ENCODE data around the gene TRABD2B. TPM values are rescaled to one million over a fixed set of nuclear protein-coding genes. Genes with fewer than 3 reads are reported as not detected.

The TRABD2B gene
- total RNA-seq, 5 donors from 2014 or later (not counting 1 experiment from before 2014, with no cell fraction given) = not detected

DNA sequence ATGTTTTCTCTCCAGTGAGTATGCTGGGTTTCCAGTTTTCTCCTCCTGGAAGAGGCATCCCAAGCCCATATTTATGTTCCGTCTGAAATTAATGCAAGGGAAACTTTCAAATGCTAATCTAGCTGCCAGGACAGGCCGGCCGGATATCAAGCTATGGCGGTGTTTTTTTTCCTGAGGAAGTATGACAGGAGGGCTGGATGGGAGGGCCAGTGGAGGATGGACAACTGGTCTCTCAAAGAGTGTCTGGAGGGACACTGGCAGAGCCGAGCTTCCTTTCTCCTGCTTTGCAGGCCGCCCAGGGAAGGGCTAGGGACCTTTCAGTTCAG, 212.7 kb downstream of the TRABD2B start:
- Mint-ChIP-seq H3K27ac (no peak overlapping the region), H3K4me1 (no peaks in the 10 kb centered on the region), H3K9me3 (no peaks in the 10 kb centered on the region), H3K27me3 (peaks cover 3 to 17% of the 10 kb centered on the region in 2 donors), H3K36me3 (no peaks in the 10 kb centered on the region), H3K4me3 (no peak overlapping the region)
- Histone ChIP-seq H3K27me3 (replicated peaks in 1 of 2; ENCODE audit: control insufficient read depth in 2 of 2, extremely low read depth in 1 of 2, insufficient read depth in 2 of 2, low read length in 1 of 2) (peaks cover 0 to 17% of the 10 kb centered on the region in 2 experiments), H3K27ac (ENCODE audit: low read length) (no peak overlapping the region), H3K36me3 (ENCODE audit: control insufficient read depth in 2 of 2, extremely low read depth in 1 of 2, insufficient read depth in 1 of 2, low read length in 1 of 2) (no peaks in the 10 kb centered on the region), H3K9me3 (no peaks in the 10 kb centered on the region), H3K4me1 (ENCODE audit: control insufficient read depth in 1 of 2, extremely low read depth in 1 of 2, insufficient read depth in 2 of 2, low read length in 2 of 2) (no peaks in the 10 kb centered on the region), H3K4me3 (ENCODE audit: control insufficient read depth in 1 of 2, extremely low read depth in 1 of 2, low read length in 1 of 2) (no peak overlapping the region)
- ChIA-PET POLR2A (no interaction called here), CTCF (no interaction called here)
- DNase-seq = no peak
- no peak for ATAC-seq (replicated peaks in 1 of 4)
- 88% methylated on average over 5 of the region's 6 CpGs for WGBS (ENCODE audit: insufficient coverage)

DNA sequence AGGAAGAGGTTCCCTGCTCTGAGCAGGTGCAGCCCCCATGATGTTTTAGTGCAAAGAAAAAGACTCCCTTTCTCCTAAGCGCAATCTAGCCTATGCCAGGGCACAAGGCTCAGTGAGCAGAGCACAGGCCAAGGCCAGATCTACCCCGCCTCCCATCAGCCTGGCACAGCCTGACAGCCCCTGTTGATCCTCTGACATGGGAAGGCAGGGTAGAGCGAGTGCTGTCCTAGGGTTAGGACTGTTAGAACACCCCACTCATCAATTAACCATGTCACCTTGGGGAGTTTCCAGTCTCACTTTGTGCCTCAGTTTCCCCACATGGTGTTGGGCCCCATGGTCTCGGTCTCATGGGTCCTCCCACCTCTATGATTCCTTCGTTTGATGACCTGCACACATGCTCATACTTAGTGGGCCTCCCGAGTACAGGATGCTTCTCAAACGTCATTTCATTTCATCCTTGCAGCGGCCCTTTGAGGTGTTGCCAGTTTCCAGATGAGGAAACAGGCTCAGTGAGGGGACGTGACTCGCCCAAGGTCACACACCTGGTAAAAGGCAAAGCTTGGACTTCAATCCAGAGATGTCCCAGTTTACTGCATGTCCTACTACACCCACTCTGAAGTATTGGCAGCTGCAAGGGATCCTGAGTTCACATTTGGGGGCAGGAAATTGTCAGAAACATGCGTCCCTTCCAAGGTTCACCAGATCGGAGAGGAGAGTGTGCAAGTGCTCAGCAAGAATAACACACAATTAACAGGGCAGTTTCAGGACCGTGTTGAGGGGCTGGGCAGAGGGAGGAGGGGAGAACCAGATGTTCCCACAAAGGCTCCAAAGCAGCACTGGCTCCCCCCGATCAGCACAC, 213.3 kb downstream of the TRABD2B start:
- CTCF ChIA-PET = no interaction called here
- Histone ChIP-seq H3K36me3 (ENCODE audit: control insufficient read depth in 2 of 2, extremely low read depth in 1 of 2, insufficient read depth in 1 of 2, low read length in 1 of 2) (no peaks in the 10 kb centered on the region), H3K27me3 (replicated peaks in 1 of 2; ENCODE audit: control insufficient read depth in 2 of 2, extremely low read depth in 1 of 2, insufficient read depth in 2 of 2, low read length in 1 of 2) (peaks cover 0 to 20% of the 10 kb centered on the region in 2 experiments), H3K9me3 (no peaks in the 10 kb centered on the region), H3K4me3 (ENCODE audit: control insufficient read depth in 1 of 2, extremely low read depth in 1 of 2, low read length in 1 of 2) (no peak overlapping the region), H3K27ac (ENCODE audit: low read length) (no peak overlapping the region), H3K4me1 (ENCODE audit: control insufficient read depth in 1 of 2, extremely low read depth in 1 of 2, insufficient read depth in 2 of 2, low read length in 2 of 2) (no peaks in the 10 kb centered on the region)
- Mint-ChIP-seq H3K4me3 (no peak overlapping the region), H3K36me3 (no peaks in the 10 kb centered on the region), H3K27ac (no peak overlapping the region), H3K4me1 (no peaks in the 10 kb centered on the region), H3K27me3 (peaks cover 3 to 17% of the 10 kb centered on the region in 2 donors), H3K9me3 (no peaks in the 10 kb centered on the region)
- POLR2A ChIA-PET = no interaction called here
- no peak for DNase-seq
- no peak for ATAC-seq (replicated peaks in 1 of 4)
- 77% methylated on average over 9 of the region's 14 CpGs for WGBS (ENCODE audit: insufficient coverage)

DNA sequence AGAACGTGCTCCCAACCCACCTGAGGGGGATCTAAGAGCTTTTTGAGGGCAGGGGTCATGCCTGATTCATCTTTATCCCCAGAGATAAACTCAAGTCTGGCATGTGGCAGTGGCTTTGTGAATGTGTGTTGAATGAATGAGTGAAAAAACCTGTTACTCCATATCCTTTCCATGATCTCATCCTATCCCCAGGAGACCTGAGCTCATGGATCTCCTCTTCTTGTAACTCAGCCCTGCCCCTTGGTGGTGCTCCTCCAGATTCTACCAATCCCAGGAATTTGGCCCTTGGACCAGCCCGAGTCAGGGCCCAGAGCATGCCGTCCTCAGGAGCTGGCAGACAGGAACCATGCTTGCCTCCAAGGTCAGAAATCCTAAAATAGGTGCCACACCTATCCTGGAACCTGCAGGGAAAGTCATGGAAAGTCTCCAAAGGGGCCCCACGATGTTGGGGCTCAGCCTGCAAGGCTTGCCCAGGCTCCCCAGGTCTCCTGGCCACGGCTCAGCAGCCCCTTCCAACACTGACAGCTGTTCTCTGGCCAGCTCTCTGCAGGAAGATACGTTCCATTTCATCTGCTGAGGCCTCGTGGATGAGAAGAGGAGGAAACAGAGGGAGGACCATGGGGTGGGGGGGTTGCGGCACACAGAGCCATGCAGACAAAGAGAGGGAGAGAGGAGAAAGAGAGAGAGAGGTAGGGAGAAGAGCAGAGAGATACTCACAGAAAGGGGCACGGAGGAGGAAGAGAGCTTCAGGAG, 214.6 kb downstream of the TRABD2B start:
- Mint-ChIP-seq H3K27me3 (peaks cover 2 to 13% of the 10 kb centered on the region in 2 donors), H3K4me1 (no peaks in the 10 kb centered on the region), H3K9me3 (no peaks in the 10 kb centered on the region), H3K4me3 (no peak overlapping the region), H3K27ac (no peak overlapping the region), H3K36me3 (no peaks in the 10 kb centered on the region)
- POLR2A ChIA-PET = no interaction called here
- H3K27me3 ChIP-seq (replicated peaks in 1 of 2; ENCODE audit: control insufficient read depth in 2 of 2, extremely low read depth in 1 of 2, insufficient read depth in 2 of 2, low read length in 1 of 2) = peaks cover 0 to 28% of the 10 kb centered on the region in 2 experiments
- H3K36me3 ChIP-seq (ENCODE audit: control insufficient read depth in 2 of 2, extremely low read depth in 1 of 2, insufficient read depth in 1 of 2, low read length in 1 of 2) = no peaks in the 10 kb centered on the region
- DNase-seq = no peak
- no peak for ATAC-seq (replicated peaks in 1 of 4)
- H3K4me1 ChIP-seq (ENCODE audit: control insufficient read depth in 1 of 2, extremely low read depth in 1 of 2, insufficient read depth in 2 of 2, low read length in 2 of 2) = no peaks in the 10 kb centered on the region
- no peaks in the 10 kb centered on the region for H3K9me3 ChIP-seq
- CTCF ChIA-PET = no interaction called here
- WGBS (ENCODE audit: insufficient coverage) = 67% methylated on average over 7 of the region's 9 CpGs
- no peak overlapping the region for H3K4me3 ChIP-seq (ENCODE audit: control insufficient read depth in 1 of 2, extremely low read depth in 1 of 2, low read length in 1 of 2)
- no peak overlapping the region for H3K27ac ChIP-seq (ENCODE audit: low read length)

DNA sequence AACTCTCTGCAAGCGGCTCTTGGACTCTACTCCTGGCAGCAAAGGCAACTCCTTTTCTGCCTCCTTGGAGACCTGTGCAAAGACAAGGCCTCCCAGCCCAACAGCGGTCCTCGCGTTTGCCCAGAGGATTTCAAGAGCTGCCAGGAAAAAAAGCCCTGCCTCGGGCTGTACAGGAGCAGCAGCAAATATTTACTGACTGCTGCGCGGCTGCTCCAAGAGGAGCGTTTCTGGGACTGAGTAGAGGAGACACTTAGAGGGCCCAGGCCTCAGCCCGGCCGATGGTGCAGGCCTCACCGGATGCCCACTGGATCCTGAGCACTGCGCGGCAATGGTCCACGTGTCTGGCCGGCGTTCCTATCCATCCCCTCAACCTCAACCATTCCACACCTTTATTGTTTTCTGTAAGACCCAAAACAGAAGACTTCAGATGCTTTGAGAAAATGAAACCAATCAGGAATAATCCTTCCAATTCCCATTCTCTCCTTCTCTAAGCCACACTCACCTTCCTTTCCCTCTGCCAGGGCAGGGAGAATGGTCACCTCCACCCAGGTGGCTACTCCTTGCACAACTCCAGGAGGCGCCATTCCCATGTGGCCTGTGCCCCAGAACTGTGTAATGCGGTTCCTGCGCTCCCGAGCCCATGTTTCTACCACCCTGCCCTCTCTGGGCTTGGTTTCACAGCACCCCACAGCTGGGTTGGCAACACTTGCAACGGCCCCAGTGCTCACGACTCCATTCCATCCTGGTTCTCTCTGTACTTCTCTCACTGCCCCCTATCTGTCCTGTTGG, 215.8 kb downstream of the TRABD2B start:
- Mint-ChIP-seq H3K27ac (no peak overlapping the region), H3K27me3 (peaks cover 3 to 13% of the 10 kb centered on the region in 2 donors), H3K36me3 (no peaks in the 10 kb centered on the region), H3K4me3 (no peak overlapping the region), H3K9me3 (no peaks in the 10 kb centered on the region), H3K4me1 (no peaks in the 10 kb centered on the region)
- H3K27me3 ChIP-seq (replicated peaks in 1 of 2; ENCODE audit: control insufficient read depth in 2 of 2, extremely low read depth in 1 of 2, insufficient read depth in 2 of 2, low read length in 1 of 2) = peaks cover 0 to 36% of the 10 kb centered on the region in 2 experiments
- H3K36me3 ChIP-seq (ENCODE audit: control insufficient read depth in 2 of 2, extremely low read depth in 1 of 2, insufficient read depth in 1 of 2, low read length in 1 of 2) = no peaks in the 10 kb centered on the region
- no peak overlapping the region for H3K4me3 ChIP-seq (ENCODE audit: control insufficient read depth in 1 of 2, extremely low read depth in 1 of 2, low read length in 1 of 2)
- ChIA-PET CTCF (no interaction called here), POLR2A (no interaction called here)
- no peaks in the 10 kb centered on the region for H3K9me3 ChIP-seq
- WGBS (ENCODE audit: insufficient coverage) = 89% methylated on average over 22 of the region's 22 CpGs
- ATAC-seq (replicated peaks in 1 of 4) = no peak
- H3K27ac ChIP-seq (ENCODE audit: low read length) = no peak overlapping the region
- H3K4me1 ChIP-seq (ENCODE audit: control insufficient read depth in 1 of 2, extremely low read depth in 1 of 2, insufficient read depth in 2 of 2, low read length in 2 of 2) = no peaks in the 10 kb centered on the region
- no peak for DNase-seq

DNA sequence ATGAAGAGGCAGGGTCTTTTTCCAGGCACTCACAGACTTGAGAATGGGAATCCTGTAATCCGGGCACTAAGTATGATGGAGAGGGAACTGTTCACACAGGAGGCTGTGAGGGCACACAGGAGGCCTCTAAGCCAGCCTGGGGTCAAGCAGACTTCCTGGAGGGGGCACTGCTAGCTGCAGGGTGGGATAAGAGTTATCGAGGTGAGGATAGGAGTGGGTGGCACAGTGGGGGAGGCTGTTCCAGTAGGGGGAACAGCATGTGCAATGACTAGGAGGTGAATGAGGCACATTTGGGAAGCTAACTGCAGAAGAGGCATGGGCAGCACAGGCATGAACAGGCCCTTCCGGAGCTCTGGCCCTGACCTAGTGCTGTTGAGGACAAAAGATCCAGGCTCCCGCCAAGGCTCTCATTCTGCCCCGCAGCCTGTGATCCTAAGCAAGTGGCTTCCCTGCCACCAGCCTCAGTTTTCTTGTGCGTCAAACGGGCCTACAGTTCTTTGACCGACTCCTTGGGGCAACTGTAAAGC, 216.7 kb downstream of the TRABD2B start:
- DNase-seq (no peak), ATAC-seq (replicated peaks in 1 of 4) (no peak)
- Mint-ChIP-seq H3K36me3 (no peaks in the 10 kb centered on the region), H3K4me3 (no peak overlapping the region), H3K9me3 (no peaks in the 10 kb centered on the region), H3K4me1 (no peaks in the 10 kb centered on the region), H3K27ac (no peak overlapping the region), H3K27me3 (peaks cover 3 to 13% of the 10 kb centered on the region in 2 donors)
- WGBS (ENCODE audit: insufficient coverage) = 79% methylated on average over 4 of the region's 8 CpGs
- Histone ChIP-seq H3K9me3 (no peaks in the 10 kb centered on the region), H3K27me3 (replicated peaks in 1 of 2; ENCODE audit: control insufficient read depth in 2 of 2, extremely low read depth in 1 of 2, insufficient read depth in 2 of 2, low read length in 1 of 2) (peaks cover 0 to 34% of the 10 kb centered on the region in 2 experiments), H3K4me3 (ENCODE audit: control insufficient read depth in 1 of 2, extremely low read depth in 1 of 2, low read length in 1 of 2) (no peak overlapping the region), H3K36me3 (ENCODE audit: control insufficient read depth in 2 of 2, extremely low read depth in 1 of 2, insufficient read depth in 1 of 2, low read length in 1 of 2) (no peaks in the 10 kb centered on the region), H3K4me1 (ENCODE audit: control insufficient read depth in 1 of 2, extremely low read depth in 1 of 2, insufficient read depth in 2 of 2, low read length in 2 of 2) (no peaks in the 10 kb centered on the region), H3K27ac (ENCODE audit: low read length) (no peak overlapping the region)
- ChIA-PET CTCF (no interaction called here), POLR2A (no interaction called here)

DNA sequence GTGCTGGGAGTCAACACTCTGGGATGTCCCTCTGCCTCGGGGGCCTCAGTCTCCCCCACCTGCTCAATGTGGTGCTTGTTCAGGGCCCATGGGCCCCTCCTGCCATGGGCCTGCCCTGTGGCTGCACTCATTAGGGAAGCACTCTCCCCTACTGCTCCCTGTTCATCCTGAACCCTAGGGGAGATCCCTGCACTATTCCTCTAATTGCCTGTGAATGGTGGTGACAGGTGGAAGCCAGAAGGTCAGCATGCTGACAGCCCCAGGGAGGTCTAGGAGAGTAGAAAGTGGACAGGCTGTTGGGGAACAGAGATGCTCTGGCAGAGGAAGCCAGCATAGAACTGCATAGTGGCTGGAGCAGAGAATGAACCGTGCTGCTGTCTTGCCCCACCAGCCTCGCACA, 217.6 kb downstream of the TRABD2B start:
- Histone ChIP-seq H3K4me3 (ENCODE audit: control insufficient read depth in 1 of 2, extremely low read depth in 1 of 2, low read length in 1 of 2) (no peak overlapping the region), H3K27me3 (replicated peaks in 1 of 2; ENCODE audit: control insufficient read depth in 2 of 2, extremely low read depth in 1 of 2, insufficient read depth in 2 of 2, low read length in 1 of 2) (peaks cover 0 to 32% of the 10 kb centered on the region in 2 experiments), H3K27ac (ENCODE audit: low read length) (no peak overlapping the region), H3K36me3 (ENCODE audit: control insufficient read depth in 2 of 2, extremely low read depth in 1 of 2, insufficient read depth in 1 of 2, low read length in 1 of 2) (no peaks in the 10 kb centered on the region), H3K9me3 (no peaks in the 10 kb centered on the region), H3K4me1 (ENCODE audit: control insufficient read depth in 1 of 2, extremely low read depth in 1 of 2, insufficient read depth in 2 of 2, low read length in 2 of 2) (no peaks in the 10 kb centered on the region)
- no peak overlapping the region for H3K27ac Mint-ChIP-seq
- no peaks in the 10 kb centered on the region for H3K4me1 Mint-ChIP-seq
- H3K36me3 Mint-ChIP-seq = no peaks in the 10 kb centered on the region
- no peak for ATAC-seq (replicated peaks in 1 of 4)
- DNase-seq = no peak
- CTCF ChIA-PET = no interaction called here
- H3K4me3 Mint-ChIP-seq = no peak overlapping the region
- WGBS (ENCODE audit: insufficient coverage) = 55% methylated on average over 3 of the region's 3 CpGs
- POLR2A ChIA-PET = no interaction called here
- no peaks in the 10 kb centered on the region for H3K9me3 Mint-ChIP-seq
- H3K27me3 Mint-ChIP-seq = peaks cover 3 to 10% of the 10 kb centered on the region in 2 donors
